Transverse colon (tissue), 4 donors: ENCODE measurements around the gene NOX3. TPM values are rescaled to one million over a fixed set of nuclear protein-coding genes. Genes with fewer than 3 reads are reported as not detected.
A peak's percentile ranks its signal among the peaks of the same experiment; 100 is the strongest.

Source experiments
- DNase-seq: peaks from one replicate; pipeline ENCODE4 v3.0.0-alpha.2; 2019
- H3K27ac ChIP-seq, 4 donors: fragments of 200-600 bp; sonication (generic); 2 replicates each; pipeline ENCODE4 v1.5.1; 2016 to 2018; ENCODE audit warnings: inconsistent platforms in 4 of 4
- H3K27me3 ChIP-seq: fragments of 200-600 bp; sonication (generic); 2 replicates; pipeline ENCODE4 v1.5.1; 2017; ENCODE audit warnings: inconsistent platforms
- H3K36me3 ChIP-seq, 4 donors: fragments of 200-600 bp; sonication (generic); 2 replicates each; pipeline ENCODE4 v1.5.1; 2017 to 2019; ENCODE audit warnings: inconsistent platforms in 4 of 4
- H3K4me1 ChIP-seq, 4 donors: fragments of 200-600 bp; sonication (generic); 2 replicates each; pipeline ENCODE4 v1.5.1; 2017 to 2020; ENCODE audit warnings: inconsistent platforms in 4 of 4
- H3K4me3 ChIP-seq, 4 donors: fragments of 200-600 bp; sonication (generic); 1 replicate in 1 of 4; 2 replicates in 3 of 4; pipeline versions ENCODE4 v1.5.1 to v1.6.1; 2017 to 2019; ENCODE audit warnings: inconsistent platforms in 4 of 4
- H3K9me3 ChIP-seq, 2 donors: fragments of 200-600 bp; sonication (generic); 2 replicates each; pipeline ENCODE4 v1.5.1; 2017 to 2019; ENCODE audit warnings: inconsistent platforms in 2 of 2
- CTCF ChIP-seq, 5 experiments: fragments of 200-600 bp in 3 of 5; fragments of 450-650 bp in 2 of 5; sonication (generic) in 3 of 5; IDR thresholded peaks; 1 replicate in 2 of 5; 2 replicates in 3 of 5; pipeline ENCODE4 v1.5.1; 2016 to 2017; ENCODE audit warnings: antibody characterized with exemption in 5 of 5, inconsistent platforms in 3 of 5, mild to moderate bottlenecking in 2 of 5, moderate library complexity in 1 of 5
- EP300 ChIP-seq: sonication (generic); formaldehyde crosslinking; IDR thresholded peaks from one replicate; pipeline ENCODE4 v1.6.1; 2017; ENCODE audit warnings: antibody characterized with exemption, low read depth
- POLR2A ChIP-seq: fragments of 450-650 bp; IDR thresholded peaks from one replicate; pipeline ENCODE4 v1.6.1; 2016; ENCODE audit warnings: antibody characterized with exemption, mild to moderate bottlenecking, moderate library complexity
- POLR2AphosphoS5 ChIP-seq, 3 donors: sonication (generic); formaldehyde crosslinking; IDR thresholded peaks; one replicate each; pipeline ENCODE4 v1.6.1; 2016; ENCODE audit warnings: antibody characterized with exemption in 3 of 3
- WGBS, 2 donors: methylation state at CpG; one replicate each; pipeline ENCODE4 v1.1.5; 2018; ENCODE audit warnings: low coverage in 1 of 2; 5-methylcytosine and 5-hydroxymethylcytosine counted together
- in situ Hi-C, 4 donors: fragments of 200-750 bp; cut with MboI; loops; one replicate each; pipeline versions ENCODE4 v1.15.0 to v1.15.1; 2017; ENCODE audit warnings: low sequenced_read_pairs in 3 of 4, low pct_ligation_motif_present in 1 of 4, low pct_unique_long_range_greater_than_20kb in 1 of 4
- intact Hi-C: fragments of 100-400 bp; cut with DNase I; formaldehyde crosslinking; loops from one replicate; pipeline ENCODE4 v1.15.1; 2023; ENCODE audit warnings: low total_unique reads
- total RNA-seq, 4 donors: library from RNA; depleted of rRNA; stranded (reverse); fragments of >200 nt; gene quantifications; one replicate each; pipeline ENCODE4 v1.1.0, GENCODE V29; 2016

The NOX3 gene
- total RNA-seq, 4 donors from 2014 or later, result not detected

- TF ChIP-seq POLR2AphosphoS5 (IDR thresholded peaks at IDR 0.05) (no peak), POLR2A (no peak), EP300 (no peak), CTCF (IDR thresholded peaks at IDR 0.05) (no peak)
- H3K27me3 ChIP-seq, result no peaks in the 10 kb centered on the region
- peaks cover 0 to 18% (median 2%) of the 10 kb centered on the region in 4 donors for H3K4me1 ChIP-seq
- H3K9me3 ChIP-seq, result peaks cover 0 to 4% of the 10 kb centered on the region in 2 donors
- WGBS, 2 donors, result 95 to 100% methylated on average over 1 to 2 of the region's 2 CpGs
- in situ Hi-C loops, result no loop called here
- no peaks in the 10 kb centered on the region for H3K36me3 ChIP-seq
- DNase-seq, result no peak
- H3K4me3 ChIP-seq, result no peak overlapping the region
- intact Hi-C loops, result no loop called here
- H3K27ac ChIP-seq, result no peak overlapping the region
These were observed 42.7 kb upstream of the NOX3 start for GRCh38 chr6:155498370-155498769.

- H3K27me3 ChIP-seq, result no peaks in the 10 kb centered on the region
- H3K27ac ChIP-seq, result no peak overlapping the region
- no peak for DNase-seq
- no peaks in the 10 kb centered on the region for H3K36me3 ChIP-seq
- in situ Hi-C loops (no loop called here), intact Hi-C loops (no loop called here)
- H3K4me1 ChIP-seq, result peaks cover 0 to 18% (median 2%) of the 10 kb centered on the region in 4 donors
- H3K9me3 ChIP-seq, result peaks cover 0 to under 1% of the 10 kb centered on the region in 2 donors
- WGBS, 2 donors, result 80 to 87% methylated on average over 3 of the region's 3 CpGs
- TF ChIP-seq POLR2A (no peak), CTCF (IDR thresholded peaks at IDR 0.05) (no peak), EP300 (no peak), POLR2AphosphoS5 (IDR thresholded peaks at IDR 0.05) (no peak)
- no peak overlapping the region for H3K4me3 ChIP-seq
These were observed 41.6 kb upstream of the NOX3 start for GRCh38 chr6:155497273-155497672.

GRCh38 chr6:155495011-155495768 lies 39.6 kb upstream of the NOX3 start:
- H3K27me3 ChIP-seq, result no peaks in the 10 kb centered on the region
- H3K4me1 ChIP-seq, result peaks cover 0 to 18% (median 2%) of the 10 kb centered on the region in 4 donors
- TF ChIP-seq POLR2A (no peak), CTCF (IDR thresholded peaks at IDR 0.05) (peak in 2 of 5 experiments; percentile 15), POLR2AphosphoS5 (IDR thresholded peaks at IDR 0.05) (peak in 1 of 3 donors; percentile 34), EP300 (no peak)
- peak overlapping the region; percentile 55 to 64 (median 60) for H3K27ac ChIP-seq
- in situ Hi-C loops, result no loop called here
- 84% methylated on average over 11 of the region's 11 CpGs; no CpG with 5 or more reads in 1 of the 2 donors for WGBS, 2 donors
- peak; percentile 21 for DNase-seq
- H3K4me3 ChIP-seq, result no peak overlapping the region
- no peaks in the 10 kb centered on the region for H3K9me3 ChIP-seq
- intact Hi-C loops, result no loop called here
- H3K36me3 ChIP-seq, result no peaks in the 10 kb centered on the region

- TF ChIP-seq POLR2AphosphoS5 (IDR thresholded peaks at IDR 0.05) (peak; percentile 37 to 66 (median 59)), EP300 (no peak)
- peak overlapping the region; percentile 62 to 66 (median 62) for H3K27ac ChIP-seq
- no peaks in the 10 kb centered on the region for H3K36me3 ChIP-seq
- peak; percentile 19 for DNase-seq
- 29 to 41% methylated on average over 4 of the region's 4 CpGs for WGBS, 2 donors
- H3K4me1 ChIP-seq, result peaks cover 0 to 18% (median 2%) of the 10 kb centered on the region in 4 donors
- H3K4me3 ChIP-seq, result no peak overlapping the region
- in situ Hi-C loops, result no loop called here
- H3K9me3 ChIP-seq, result no peaks in the 10 kb centered on the region
- H3K27me3 ChIP-seq, result no peaks in the 10 kb centered on the region
- intact Hi-C loops, result no loop called here
These were observed 38.1 kb upstream of the NOX3 start for GRCh38 chr6:155493694-155494143.
